HepG2 (cell line): ENCODE results near the gene PEX10. TPM values are rescaled to one million over a fixed set of nuclear protein-coding genes. Genes with fewer than 3 reads are reported as not detected.

Source experiments
- GRHL1 ChIP-seq: sonication (generic); formaldehyde crosslinking; conservative IDR thresholded peaks from 2 replicates; pipeline ENCODE4 v1.8.0; 2022; ENCODE audit warnings: missing genetic modification reagents
- MTERF4 ChIP-seq: sonication (generic); formaldehyde crosslinking; IDR thresholded peaks from 2 replicates; pipeline ENCODE4 v1.8.0; 2023; ENCODE audit warnings: mild to moderate bottlenecking, missing genetic modification reagents
- NBN ChIP-seq: fragments of 450-650 bp; conservative IDR thresholded peaks from 2 replicates; pipeline ENCODE4 v1.6.1; 2017
- NR0B2 ChIP-seq: sonication (generic); formaldehyde crosslinking; IDR thresholded peaks from 2 replicates; pipeline ENCODE4 v1.4.0; 2020; ENCODE audit warnings: mild to moderate bottlenecking, missing genetic modification reagents
- PATZ1 ChIP-seq: sonication (generic); formaldehyde crosslinking; IDR thresholded peaks from 2 replicates; pipeline ENCODE4 v1.4.0; 2020; ENCODE audit warnings: missing genetic modification reagents
- PRPF4 ChIP-seq: fragments of 200-400 bp; formaldehyde crosslinking; IDR thresholded peaks from 2 replicates; pipeline ENCODE4 v1.6.1; 2016; ENCODE audit warnings: low read length, low read depth; ENCODE audit not compliant: poor library complexity, severe bottlenecking
- SNAPC2 ChIP-seq: sonication (generic); formaldehyde crosslinking; IDR thresholded peaks from 2 replicates; pipeline ENCODE4 v1.8.1; 2022; ENCODE audit warnings: mild to moderate bottlenecking, missing genetic modification reagents
- SNRNP70 ChIP-seq: fragments of 200-400 bp; formaldehyde crosslinking; IDR thresholded peaks from 2 replicates; pipeline ENCODE4 v1.6.1; 2017; ENCODE audit warnings: mild to moderate bottlenecking, low read depth, low read length, moderate library complexity
- TCF7L2 ChIP-seq: IDR thresholded peaks from 2 replicates; pipeline ENCODE4 v1.6.1; 2011; ENCODE audit warnings: mild to moderate bottlenecking, low read depth, low read length, moderate library complexity
- ZFP36L2 ChIP-seq: sonication (generic); formaldehyde crosslinking; IDR thresholded peaks from 2 replicates; pipeline ENCODE4 v1.4.0; 2020; ENCODE audit warnings: missing genetic modification reagents
- ZNF136 ChIP-seq: sonication (generic); formaldehyde crosslinking; IDR thresholded peaks from 2 replicates; pipeline ENCODE4 v1.8.1; 2022; ENCODE audit warnings: low read depth, mild to moderate bottlenecking, moderate library complexity, missing genetic modification reagents
- ZNF18 ChIP-seq: sonication (generic); formaldehyde crosslinking; IDR thresholded peaks from 2 replicates; pipeline ENCODE4 v1.8.0; 2022; ENCODE audit warnings: mild to moderate bottlenecking, missing genetic modification reagents; ENCODE audit not compliant: insufficient replicate concordance
- ZNF230 ChIP-seq: sonication (generic); formaldehyde crosslinking; IDR thresholded peaks from 2 replicates; pipeline ENCODE4 v1.4.0; 2020; ENCODE audit warnings: mild to moderate bottlenecking, missing genetic modification reagents
- ZNF496 ChIP-seq: sonication (generic); formaldehyde crosslinking; IDR thresholded peaks from 2 replicates; pipeline ENCODE4 v1.8.1; 2023; ENCODE audit warnings: mild to moderate bottlenecking, moderate library complexity, missing genetic modification reagents; ENCODE audit not compliant: insufficient replicate concordance
- ZNF616 ChIP-seq: sonication (generic); formaldehyde crosslinking; IDR thresholded peaks from 2 replicates; pipeline ENCODE4 v1.5.0; 2020; ENCODE audit warnings: low read depth, mild to moderate bottlenecking, missing genetic modification reagents
- ZNF782 ChIP-seq: sonication (generic); formaldehyde crosslinking; IDR thresholded peaks from 2 replicates; pipeline ENCODE4 v1.4.0; 2020; ENCODE audit warnings: missing genetic modification reagents, mild to moderate bottlenecking, borderline replicate concordance
- ZNF790 ChIP-seq: sonication (generic); formaldehyde crosslinking; IDR thresholded peaks from 2 replicates; pipeline ENCODE4 v1.8.0; 2022; ENCODE audit warnings: missing genetic modification reagents, mild to moderate bottlenecking, borderline replicate concordance
- polyA plus RNA-seq, 8 experiments: library from polyadenylated mRNA; depleted of rRNA in 3 of 8; stranded (reverse) in 7 of 8; unstranded in 1 of 8; fragments of >200 nt; fragmentation: Illumina TruSeq in 4 of 8; extraction: Trizol in 4 of 8; gene quantifications; 2 replicates each; pipeline versions ENCODE4 v1.2.1 to v1.2.3, GENCODE V29; 2011 to 2016; ENCODE audit warnings: low read depth in 4 of 8, missing spikeins in 1 of 8, mixed read lengths in 1 of 8; ENCODE audit not compliant: insufficient read depth in 1 of 8
- total RNA-seq, 5 experiments: library from RNA; depleted of rRNA; stranded (reverse); fragments of >200 nt; fragmentation: Illumina TruSeq; extraction: Trizol; gene quantifications; 2 replicates each; pipeline ENCODE4 v1.2.3, GENCODE V29; 2016; ENCODE audit warnings: low read depth in 1 of 5

The PEX10 gene
- total and polyA plus RNA-seq, 2 of the 13 experiments (the other 11 are each of a cell fraction or from before 2014, with no cell fraction given): 16.1 to 39.6 TPM

- TF ChIP-seq PATZ1 (CRISPR knock-in tag): peak; percentile 75
- TF ChIP-seq ZNF782 (CRISPR knock-in tag): no peak
- TF ChIP-seq ZNF18: peak; percentile 89
- no peak for TF ChIP-seq TCF7L2
- TF ChIP-seq GRHL1: no peak
- peak; percentile 87 for TF ChIP-seq MTERF4
- no peak for TF ChIP-seq NR0B2 (CRISPR knock-in tag)
- no peak for TF ChIP-seq ZFP36L2 (CRISPR knock-in tag)
- TF ChIP-seq SNRNP70: no peak
- TF ChIP-seq ZNF496 (CRISPR knock-in tag): no peak
- TF ChIP-seq ZNF790 (CRISPR knock-in tag): peak; percentile 94; the same call in 1 of the 2 replicates
- TF ChIP-seq NBN: no peak
- TF ChIP-seq ZNF136 (CRISPR knock-in tag): no peak
- 0 out of 2 replicates have a peak, but pooled peaks have one; percentile 51 for TF ChIP-seq SNAPC2 (CRISPR knock-in tag)
- peak; percentile 25; the same call in 1 of the 2 replicates for TF ChIP-seq ZNF230 (CRISPR knock-in tag)
- TF ChIP-seq PRPF4: no peak
- TF ChIP-seq ZNF616 (CRISPR knock-in tag): no peak
Measured at GRCh38 chr1:2412773-2413494, 570 bp upstream of the PEX10 start (continued).
